A673 (cell line): ENCODE results near the gene DYNLT5. TPM values are rescaled to one million over a fixed set of nuclear protein-coding genes. Genes with fewer than 3 reads are reported as not detected.
"Not testable (repeated sequence)": the region's sequence is repeated elsewhere in the genome, so short reads cannot be mapped to it uniquely, and the experiment has no call there.

Source experiments
- BruUV-seq: library from RNA; stranded (reverse); fragments of 400-500 nt; replicated peaks from 2 replicates; lab custom pipeline; 2021; lab: Mats Ljungman, UMichigan
- CTCF ChIA-PET: fragments of 300-600 bp; sonication (Branson Sonifier 250); formaldehyde crosslinking; loops from one replicate; lab custom pipeline; 2022; ENCODE audit warnings: antibody characterized with exemption; lab: Charles Lee
- POLR2A ChIA-PET: fragments of 300-600 bp; sonication (Branson Sonifier 250); formaldehyde crosslinking; loops from one replicate; lab custom pipeline; 2022; ENCODE audit warnings: antibody characterized with exemption; ENCODE audit not compliant: low non-redundant PET; lab: Charles Lee
- DNase-seq: peaks from one replicate; pipeline ENCODE4 v3.0.0-alpha.2; 2015; ENCODE audit warnings: low spot score
- H3K27ac ChIP-seq: fragments of 200-600 bp; sonication (generic); 2 replicates; pipeline ENCODE4 v1.5.1; 2016; ENCODE audit warnings: mixed run types, low read depth, mild to moderate bottlenecking, mixed read lengths, antibody characterized with exemption, low read length; ENCODE audit not compliant: poor library complexity, severe bottlenecking
- H3K27me3 ChIP-seq: fragments of 200-600 bp; sonication (generic); replicated peaks from 2 replicates; pipeline ENCODE4 v1.6.1; 2017; ENCODE audit warnings: mixed run types, low read depth, mild to moderate bottlenecking, mixed read lengths, antibody characterized with exemption, low read length; ENCODE audit not compliant: insufficient read depth, poor library complexity
- H3K36me3 ChIP-seq: fragments of 200-600 bp; sonication (generic); 2 replicates; pipeline ENCODE4 v1.6.1; 2016; ENCODE audit warnings: mixed run types, mild to moderate bottlenecking, mixed read lengths, antibody characterized with exemption, low read length; ENCODE audit not compliant: insufficient read depth, poor library complexity, severe bottlenecking
- H3K4me1 ChIP-seq: fragments of 200-600 bp; sonication (generic); 2 replicates; pipeline ENCODE4 v1.6.1; 2017; ENCODE audit warnings: mixed run types, mild to moderate bottlenecking, mixed read lengths, antibody characterized with exemption, low read length; ENCODE audit not compliant: insufficient read depth, poor library complexity, severe bottlenecking
- H3K4me3 ChIP-seq: fragments of 200-600 bp; sonication (generic); 2 replicates; pipeline ENCODE4 v1.5.1; 2016; ENCODE audit warnings: low read depth, mixed run types, mild to moderate bottlenecking, mixed read lengths, low read length; ENCODE audit not compliant: poor library complexity, severe bottlenecking
- H3K9me3 ChIP-seq: fragments of 200-600 bp; sonication (generic); 2 replicates; pipeline ENCODE4 v1.6.1; 2016; ENCODE audit warnings: mixed run types, low read depth, mild to moderate bottlenecking, mixed read lengths, antibody characterized with exemption, low read length; ENCODE audit not compliant: poor library complexity, severe bottlenecking
- EZH2 ChIP-seq: fragments of 200-600 bp; sonication (generic); IDR thresholded peaks from 2 replicates; pipeline ENCODE4 v1.6.1; 2017; ENCODE audit warnings: borderline replicate concordance, low read depth, mild to moderate bottlenecking, mixed read lengths, antibody characterized with exemption, low read length; ENCODE audit not compliant: poor library complexity, severe bottlenecking
- intact Hi-C: fragments of 100-400 bp; cut with micrococcal nuclease; formaldehyde crosslinking; loops from one replicate; pipeline ENCODE4 v1.10.0; 2022; ENCODE audit not compliant: unreplicated experiment
- total RNA-seq: library from RNA; stranded (reverse); gene quantifications from 2 replicates; pipeline ENCODE4 v1.2.3, GENCODE V29; 2021
- TF ChIP-seq, protein P1 (sequence below): fragments of 300-800, 200-600 bp; sonication (generic); conservative IDR thresholded peaks from 2 replicates; pipeline ENCODE4 v1.5.1; 2017; ENCODE audit warnings: low read depth, mild to moderate bottlenecking, antibody characterized with exemption, low read length, moderate library complexity, mixed read lengths

DYNLT5 gene
- total RNA-seq, 1 experiment from 2014 or later: not detected

GRCh38 chr1:66778266-66778665, 26.0 kb downstream of the DYNLT5 start:
- Histone ChIP-seq H3K27me3 (no peaks in the 10 kb centered on the region), H3K4me3 (no peak overlapping the region), H3K4me1 (no peaks in the 10 kb centered on the region), H3K9me3 (no peaks in the 10 kb centered on the region), H3K27ac (no peak overlapping the region), H3K36me3 (no peaks in the 10 kb centered on the region)
- intact Hi-C loops: no loop called here
- ChIA-PET POLR2A (no interaction called here), CTCF (no interaction called here)
- no TSS peak for BruUV-seq
- no peak for DNase-seq
- TF ChIP-seq, protein P1, sequence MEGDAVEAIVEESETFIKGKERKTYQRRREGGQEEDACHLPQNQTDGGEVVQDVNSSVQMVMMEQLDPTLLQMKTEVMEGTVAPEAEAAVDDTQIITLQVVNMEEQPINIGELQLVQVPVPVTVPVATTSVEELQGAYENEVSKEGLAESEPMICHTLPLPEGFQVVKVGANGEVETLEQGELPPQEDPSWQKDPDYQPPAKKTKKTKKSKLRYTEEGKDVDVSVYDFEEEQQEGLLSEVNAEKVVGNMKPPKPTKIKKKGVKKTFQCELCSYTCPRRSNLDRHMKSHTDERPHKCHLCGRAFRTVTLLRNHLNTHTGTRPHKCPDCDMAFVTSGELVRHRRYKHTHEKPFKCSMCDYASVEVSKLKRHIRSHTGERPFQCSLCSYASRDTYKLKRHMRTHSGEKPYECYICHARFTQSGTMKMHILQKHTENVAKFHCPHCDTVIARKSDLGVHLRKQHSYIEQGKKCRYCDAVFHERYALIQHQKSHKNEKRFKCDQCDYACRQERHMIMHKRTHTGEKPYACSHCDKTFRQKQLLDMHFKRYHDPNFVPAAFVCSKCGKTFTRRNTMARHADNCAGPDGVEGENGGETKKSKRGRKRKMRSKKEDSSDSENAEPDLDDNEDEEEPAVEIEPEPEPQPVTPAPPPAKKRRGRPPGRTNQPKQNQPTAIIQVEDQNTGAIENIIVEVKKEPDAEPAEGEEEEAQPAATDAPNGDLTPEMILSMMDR: no peak
- TF ChIP-seq EZH2: no peak

DNA sequence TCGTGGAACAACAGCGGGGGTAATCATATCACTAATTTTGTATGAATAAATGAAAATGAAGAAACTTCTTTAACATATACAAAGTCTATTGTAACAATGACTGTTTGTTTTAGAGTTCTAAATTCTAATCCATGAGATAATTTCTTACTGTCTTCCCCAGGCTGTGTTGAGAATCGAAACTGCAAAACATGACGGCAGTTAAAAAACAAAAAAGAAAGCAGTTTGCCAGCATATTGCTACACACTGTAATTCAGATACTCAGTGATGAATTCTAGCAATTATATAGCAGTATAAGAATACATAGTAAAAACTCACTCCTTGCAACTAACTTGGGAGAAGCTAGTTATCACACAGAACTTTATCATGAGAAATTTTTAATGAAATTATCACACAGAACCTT, 26.7 kb downstream of the DYNLT5 start:
- ChIA-PET POLR2A (no interaction called here), CTCF (no interaction called here)
- Histone ChIP-seq H3K36me3 (no peaks in the 10 kb centered on the region), H3K4me1 (no peaks in the 10 kb centered on the region), H3K27me3 (no peaks in the 10 kb centered on the region), H3K9me3 (no peaks in the 10 kb centered on the region), H3K27ac (no peak overlapping the region), H3K4me3 (no peak overlapping the region)
- TF ChIP-seq, protein P1: no peak
- TF ChIP-seq EZH2: no peak
- no TSS peak for BruUV-seq
- intact Hi-C loops: no loop called here
- no peak for DNase-seq

DNA sequence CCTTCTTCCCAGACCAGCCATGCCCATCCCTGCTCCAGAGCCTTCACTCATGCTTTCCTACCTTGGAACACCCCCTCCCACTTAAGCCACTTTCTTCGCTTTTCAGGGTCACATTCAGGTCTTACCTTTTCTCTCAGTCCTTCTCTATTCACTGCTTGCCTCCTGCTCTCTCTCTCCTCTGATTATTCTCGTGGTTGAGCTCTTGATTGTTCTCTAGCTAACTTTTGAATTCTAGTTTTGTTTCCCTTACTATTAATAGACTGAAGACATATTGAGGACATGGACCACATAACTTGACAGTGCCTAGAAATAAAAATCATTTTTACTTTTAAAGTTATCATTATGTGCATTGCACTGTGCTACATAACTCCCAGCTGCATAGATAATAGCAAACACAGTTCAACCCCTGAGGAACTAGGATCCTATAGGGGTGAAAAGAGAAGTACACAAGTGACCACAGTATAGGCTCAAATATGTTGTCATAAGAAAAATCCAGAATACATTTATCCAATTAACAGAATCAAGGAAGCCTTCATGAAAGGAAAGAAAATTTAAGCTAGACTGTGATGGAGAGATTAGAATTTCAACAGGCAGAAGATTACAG, 27.3 kb downstream of the DYNLT5 start:
- no peak for DNase-seq
- no peaks in the 10 kb centered on the region for H3K36me3 ChIP-seq
- TF ChIP-seq, protein P1: no peak
- no peak for TF ChIP-seq EZH2
- intact Hi-C loops: no loop called here
- ChIA-PET POLR2A (no interaction called here), CTCF (no interaction called here)
- no peak overlapping the region for H3K27ac ChIP-seq
- H3K4me3 ChIP-seq: no peak overlapping the region
- H3K4me1 ChIP-seq: no peaks in the 10 kb centered on the region
- no peaks in the 10 kb centered on the region for H3K9me3 ChIP-seq
- no peaks in the 10 kb centered on the region for H3K27me3 ChIP-seq
- BruUV-seq: no TSS peak

DNA sequence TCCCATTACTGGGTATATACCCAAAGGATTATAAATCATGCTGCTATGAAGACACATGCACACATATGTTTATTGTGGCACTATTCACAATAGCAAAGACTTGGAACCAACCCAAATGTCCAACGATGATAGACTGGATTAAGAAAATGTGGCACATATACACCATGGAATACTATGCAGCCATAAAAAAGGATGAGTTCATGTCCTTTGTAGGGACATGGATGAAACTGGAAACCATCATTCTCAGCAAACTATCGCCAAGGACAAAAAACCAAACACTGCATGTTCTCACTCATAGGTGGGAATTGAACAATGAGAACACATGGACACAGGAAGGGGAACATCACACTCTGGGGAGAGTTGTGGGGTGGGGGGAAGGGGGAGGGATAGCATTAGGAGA, 33.5 kb downstream of the DYNLT5 start:
- intact Hi-C loops, BruUV-seq: not testable (repeated sequence)
- CTCF ChIA-PET: interaction anchor here (0.6 kb wide), 1 partner anchor 11 kb away, joined by 4 read pairs; no protein-coding TSS in a partner anchor

More for the DNA sequence above, 33.5 kb downstream of the DYNLT5 start:
- DNase-seq, H3K4me1 ChIP-seq, H3K36me3 ChIP-seq, H3K27me3 ChIP-seq, H3K4me3 ChIP-seq, H3K9me3 ChIP-seq, POLR2A ChIA-PET, H3K27ac ChIP-seq: not testable (repeated sequence)
